A549 (cell line): ENCODE measurements around the gene RAD23B.

ENCODE experiments used
- BHLHE40 ChIP-seq: IDR thresholded peaks from 2 replicates; pipeline ENCODE4 v1.6.1; 2012; ENCODE audit warnings: low read depth, low read length, inconsistent platforms
- CBX2 ChIP-seq: fragments of 200-600 bp; sonication (generic); IDR thresholded peaks from 2 replicates; pipeline ENCODE4 v1.6.1; 2016; ENCODE audit warnings: low read depth, mild to moderate bottlenecking, borderline replicate concordance
- CHD4 ChIP-seq: fragments of 200-600 bp; sonication (generic); IDR thresholded peaks from 2 replicates; pipeline ENCODE4 v1.6.1; 2016; ENCODE audit warnings: antibody characterized with exemption, mild to moderate bottlenecking, borderline replicate concordance
- HDAC2 ChIP-seq: fragments of 200-600 bp; sonication (generic); IDR thresholded peaks from 2 replicates; pipeline ENCODE4 v1.6.1; 2016
- JUNB ChIP-seq: fragments of >200 bp; sonication (Bioruptor Twin); formaldehyde crosslinking; IDR thresholded peaks from 2 replicates; pipeline ENCODE4 v1.6.1; 2016
- KDM5A ChIP-seq: fragments of 200-600 bp; sonication (generic); IDR thresholded peaks from 2 replicates; pipeline ENCODE4 v1.6.1; 2016; ENCODE audit warnings: antibody characterized with exemption, mild to moderate bottlenecking
- MAZ ChIP-seq: fragments of 150-350 bp; IDR thresholded peaks from 2 replicates; pipeline ENCODE4 v1.6.1; 2014; ENCODE audit warnings: antibody characterized with exemption, low read depth, low read length, borderline replicate concordance
- POLR2A ChIP-seq: IDR thresholded peaks from 2 replicates; pipeline ENCODE4 v1.6.1; 2012; ENCODE audit warnings: mild to moderate bottlenecking, low read length
- POLR2AphosphoS2 ChIP-seq: conservative IDR thresholded peaks from 2 replicates; pipeline ENCODE4 v1.6.1; 2012; ENCODE audit warnings: low read length, improper control_type of control experiment, inconsistent platforms
- SMC3 ChIP-seq: fragments of >200 bp; sonication (Bioruptor Twin); formaldehyde crosslinking; IDR thresholded peaks from 3 replicates; pipeline ENCODE4 v1.6.1; 2018; ENCODE audit warnings: inconsistent platforms
- TF ChIP-seq, protein P1 (sequence below): fragments of >200 bp; sonication (Bioruptor Twin); formaldehyde crosslinking; IDR thresholded peaks from 3 replicates; pipeline ENCODE4 v1.5.1; 2016

DNA sequence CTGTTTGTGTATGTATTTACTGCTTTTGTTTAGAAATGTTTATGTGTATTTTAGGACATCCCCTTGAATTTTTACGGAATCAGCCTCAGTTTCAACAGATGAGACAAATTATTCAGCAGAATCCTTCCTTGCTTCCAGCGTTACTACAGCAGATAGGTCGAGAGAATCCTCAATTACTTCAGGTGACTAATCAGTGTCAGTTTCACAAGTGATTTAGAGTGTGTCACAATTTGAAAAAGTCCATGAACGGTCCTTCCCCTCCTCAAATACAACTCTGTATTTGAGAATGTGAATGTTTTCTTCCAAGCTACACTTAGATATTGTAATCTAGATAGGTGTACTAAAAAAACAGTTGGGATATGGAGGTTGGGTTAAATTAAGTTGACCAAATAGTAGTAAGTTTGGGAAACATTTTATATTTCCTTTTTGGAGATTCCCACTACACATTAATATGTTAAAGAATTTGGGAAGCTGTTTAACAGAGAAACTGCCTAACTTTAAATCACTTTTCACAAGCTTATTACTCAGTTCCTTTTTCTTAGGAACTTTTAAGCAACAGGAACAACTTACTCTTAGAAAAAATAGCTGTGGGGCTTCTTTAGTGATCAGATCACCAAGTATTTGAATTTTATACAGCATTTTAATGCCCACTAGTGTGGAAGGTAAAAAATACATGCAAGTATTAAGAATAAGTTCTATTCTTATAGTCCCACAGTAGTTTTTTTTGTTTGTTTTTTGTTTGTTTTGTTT lies 40.9 kb downstream of the RAD23B start:
- TF ChIP-seq CBX2 (no peak), HDAC2 (no peak), POLR2A (no peak), BHLHE40 (no peak), MAZ (no peak), POLR2AphosphoS2 (no peak), SMC3 (no peak), CHD4 (no peak), KDM5A (no peak), JUNB (no peak)
- TF ChIP-seq, protein P1, sequence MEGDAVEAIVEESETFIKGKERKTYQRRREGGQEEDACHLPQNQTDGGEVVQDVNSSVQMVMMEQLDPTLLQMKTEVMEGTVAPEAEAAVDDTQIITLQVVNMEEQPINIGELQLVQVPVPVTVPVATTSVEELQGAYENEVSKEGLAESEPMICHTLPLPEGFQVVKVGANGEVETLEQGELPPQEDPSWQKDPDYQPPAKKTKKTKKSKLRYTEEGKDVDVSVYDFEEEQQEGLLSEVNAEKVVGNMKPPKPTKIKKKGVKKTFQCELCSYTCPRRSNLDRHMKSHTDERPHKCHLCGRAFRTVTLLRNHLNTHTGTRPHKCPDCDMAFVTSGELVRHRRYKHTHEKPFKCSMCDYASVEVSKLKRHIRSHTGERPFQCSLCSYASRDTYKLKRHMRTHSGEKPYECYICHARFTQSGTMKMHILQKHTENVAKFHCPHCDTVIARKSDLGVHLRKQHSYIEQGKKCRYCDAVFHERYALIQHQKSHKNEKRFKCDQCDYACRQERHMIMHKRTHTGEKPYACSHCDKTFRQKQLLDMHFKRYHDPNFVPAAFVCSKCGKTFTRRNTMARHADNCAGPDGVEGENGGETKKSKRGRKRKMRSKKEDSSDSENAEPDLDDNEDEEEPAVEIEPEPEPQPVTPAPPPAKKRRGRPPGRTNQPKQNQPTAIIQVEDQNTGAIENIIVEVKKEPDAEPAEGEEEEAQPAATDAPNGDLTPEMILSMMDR: no peak
